ENCODE measurements around the gene NPFFR1. TPM values are rescaled to one million over a fixed set of nuclear protein-coding genes. Genes with fewer than 3 reads are reported as not detected.
A peak's percentile ranks its signal among the peaks of the same experiment; 100 is the strongest.

NPFFR1 gene
- total RNA-seq, 1 experiment from 2014 or later, result not detected

DNA sequence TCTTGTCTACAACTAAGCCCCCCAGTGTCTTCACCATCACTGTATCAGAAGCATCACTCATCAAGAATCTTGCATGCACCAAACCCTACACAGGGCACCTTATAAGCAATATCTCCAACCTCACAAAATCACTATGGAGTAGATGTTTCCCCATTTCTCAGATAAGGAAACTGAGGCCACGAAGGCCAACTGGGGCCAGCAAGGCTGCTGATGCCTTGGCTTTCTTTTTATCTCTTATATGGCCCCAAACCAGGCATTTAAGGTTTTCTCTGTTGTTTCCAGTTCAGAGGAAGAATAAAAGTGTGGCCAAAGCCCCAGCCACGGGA lies 47.3 kb upstream of the NPFFR1 start:
- Histone ChIP-seq H4K20me1 (ENCODE audit: control insufficient read depth, insufficient read depth, insufficient read length) (no peaks in the 10 kb centered on the region), H2BK120ac (ENCODE audit: low read depth, low read length, poor library complexity, severe bottlenecking) (no peak overlapping the region)

More for the DNA sequence above, 47.3 kb upstream of the NPFFR1 start:
- Histone ChIP-seq H3T11ph (ENCODE audit: low read length) (no peak overlapping the region), H3K4me1 (ENCODE audit: insufficient read depth, low read length) (no peaks in the 10 kb centered on the region), H3K56ac (ENCODE audit: insufficient read length, low read depth, low read length) (no peak overlapping the region), H3K9ac (ENCODE audit: extremely low read depth, insufficient read length, low read length) (no peak overlapping the region), H3K23me2 (ENCODE audit: insufficient read length, low read depth, low read length, poor library complexity, severe bottlenecking) (no peaks in the 10 kb centered on the region), H3K27ac (ENCODE audit: insufficient read length, low read depth, low read length) (no peak overlapping the region), H3K9me3 (ENCODE audit: control insufficient read depth, low read depth, low read length) (no peaks in the 10 kb centered on the region), H2BK5ac (ENCODE audit: insufficient read length, low read length) (no peak overlapping the region), H3K14ac (ENCODE audit: insufficient read depth, low read length) (no peak overlapping the region), H3K4ac (ENCODE audit: low read depth, low read length) (no peak overlapping the region), H3K79me2 (ENCODE audit: insufficient read depth, low read length) (no peaks in the 10 kb centered on the region), H3K4me2 (ENCODE audit: insufficient read depth, insufficient read length, low read length) (no peak overlapping the region), H2AFZ (ENCODE audit: low read length) (no peak overlapping the region), H3K18ac (ENCODE audit: insufficient read length, low read depth, low read length) (no peak overlapping the region), H4K5ac (ENCODE audit: insufficient read length, low read depth, low read length) (no peak overlapping the region), H3K27me3 (ENCODE audit: insufficient read depth, low read length) (no peaks in the 10 kb centered on the region), H4K8ac (replicated peaks; ENCODE audit: insufficient read length, low read depth, low read length) (no peak overlapping the region), H2AK5ac (ENCODE audit: insufficient read length, low read length) (no peak overlapping the region), H3K79me1 (ENCODE audit: insufficient read depth, low read depth, low read length, poor library complexity, severe bottlenecking) (no peaks in the 10 kb centered on the region), H2BK12ac (ENCODE audit: insufficient read length, low read depth, low read length) (no peak overlapping the region), H4K91ac (ENCODE audit: insufficient read length, low read depth, low read length) (no peak overlapping the region), H3K23ac (ENCODE audit: insufficient read length, low read depth, low read length) (no peak overlapping the region), H2BK20ac (ENCODE audit: low read depth, low read length, poor library complexity, severe bottlenecking) (no peak overlapping the region), H2BK15ac (ENCODE audit: low read depth, low read length) (no peak overlapping the region)
- TF ChIP-seq, protein P1, sequence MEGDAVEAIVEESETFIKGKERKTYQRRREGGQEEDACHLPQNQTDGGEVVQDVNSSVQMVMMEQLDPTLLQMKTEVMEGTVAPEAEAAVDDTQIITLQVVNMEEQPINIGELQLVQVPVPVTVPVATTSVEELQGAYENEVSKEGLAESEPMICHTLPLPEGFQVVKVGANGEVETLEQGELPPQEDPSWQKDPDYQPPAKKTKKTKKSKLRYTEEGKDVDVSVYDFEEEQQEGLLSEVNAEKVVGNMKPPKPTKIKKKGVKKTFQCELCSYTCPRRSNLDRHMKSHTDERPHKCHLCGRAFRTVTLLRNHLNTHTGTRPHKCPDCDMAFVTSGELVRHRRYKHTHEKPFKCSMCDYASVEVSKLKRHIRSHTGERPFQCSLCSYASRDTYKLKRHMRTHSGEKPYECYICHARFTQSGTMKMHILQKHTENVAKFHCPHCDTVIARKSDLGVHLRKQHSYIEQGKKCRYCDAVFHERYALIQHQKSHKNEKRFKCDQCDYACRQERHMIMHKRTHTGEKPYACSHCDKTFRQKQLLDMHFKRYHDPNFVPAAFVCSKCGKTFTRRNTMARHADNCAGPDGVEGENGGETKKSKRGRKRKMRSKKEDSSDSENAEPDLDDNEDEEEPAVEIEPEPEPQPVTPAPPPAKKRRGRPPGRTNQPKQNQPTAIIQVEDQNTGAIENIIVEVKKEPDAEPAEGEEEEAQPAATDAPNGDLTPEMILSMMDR (conservative IDR thresholded peaks at IDR 0.05), result no peak
- Mint-ChIP-seq H3K36me3 (ENCODE audit: insufficient read depth in 1 of 3, low read depth in 3 of 3) (peaks cover 2 to 7% (median 5%) of the 10 kb centered on the region in 3 experiments; a peak in 4 of 7 replicates), H3K4me1 (peaks cover 0 to 8% of the 10 kb centered on the region in 2 experiments; a peak in 2 of 4 replicates), H3K9me3 (no peaks in the 10 kb centered on the region), H3K27me3 (ENCODE audit: low read depth) (no peaks in the 10 kb centered on the region), H3K27ac (peak overlapping the region in 1 of 3 experiments; percentile 4; a peak in 1 of 7 replicates), H3K4me3 (no peak overlapping the region)
- no CpG with 5 or more reads among the region's 2 CpGs for WGBS (ENCODE audit: extremely low coverage, insufficient read length, low lambda C conversion rate)
- DNase-seq, result no peak
